ENCODE data around the gene SPARCL1. TPM values are rescaled to one million over a fixed set of nuclear protein-coding genes. Genes with fewer than 3 reads are reported as not detected.
"Not testable (repeated sequence)": the region's sequence is repeated elsewhere in the genome, so short reads cannot be mapped to it uniquely, and the experiment has no call there.

The SPARCL1 gene
- total and polyA plus RNA-seq, 2 donors: 783 to 1,320 TPM

GRCh38 chr4:87428979-87429378, 100.2 kb downstream of the SPARCL1 start:
- 95% methylated on average over 6 of the region's 6 CpGs for WGBS
- Histone ChIP-seq H3K27ac (ENCODE audit: low read depth) (no peak overlapping the region), H3K4me1 (ENCODE audit: insufficient read depth) (no peaks in the 10 kb centered on the region), H3K36me3 (ENCODE audit: insufficient read depth) (no peaks in the 10 kb centered on the region), H3K4me3 (ENCODE audit: low read depth, low read length) (no peak overlapping the region)
- no peak for DNase-seq (ENCODE audit: extremely low spot score)

GRCh38 chr4:87427518-87427868, 101.7 kb downstream of the SPARCL1 start:
- Histone ChIP-seq H3K27ac (ENCODE audit: low read depth) (no peak overlapping the region), H3K4me1 (ENCODE audit: insufficient read depth) (no peaks in the 10 kb centered on the region), H3K36me3 (ENCODE audit: insufficient read depth) (no peaks in the 10 kb centered on the region), H3K4me3 (ENCODE audit: low read depth, low read length) (no peak overlapping the region)
- DNase-seq (ENCODE audit: extremely low spot score): no peak
- 37% methylated on average over 1 of the region's 1 CpG for WGBS

GRCh38 chr4:87426865-87427517, 102.2 kb downstream of the SPARCL1 start:
- Histone ChIP-seq H3K27ac (ENCODE audit: low read depth) (no peak overlapping the region), H3K36me3 (ENCODE audit: insufficient read depth) (no peaks in the 10 kb centered on the region), H3K4me1 (ENCODE audit: insufficient read depth) (no peaks in the 10 kb centered on the region), H3K4me3 (ENCODE audit: low read depth, low read length) (no peak overlapping the region)
- 92% methylated on average over 3 of the region's 3 CpGs for WGBS
- no peak for DNase-seq (ENCODE audit: extremely low spot score)

GRCh38 chr4:87425711-87426110, 103.5 kb downstream of the SPARCL1 start:
- DNase-seq (ENCODE audit: extremely low spot score): no peak
- no peaks in the 10 kb centered on the region for H3K36me3 ChIP-seq (ENCODE audit: insufficient read depth)
- whole genome bisulfite sequencing: 97% methylated on average over 2 of the region's 2 CpGs
- no peak overlapping the region for H3K4me3 ChIP-seq (ENCODE audit: low read depth, low read length)
- H3K4me1 ChIP-seq (ENCODE audit: insufficient read depth): no peaks in the 10 kb centered on the region
- no peak overlapping the region for H3K27ac ChIP-seq (ENCODE audit: low read depth)

- not testable (repeated sequence) for DNase-seq (ENCODE audit: extremely low spot score); H3K4me3 ChIP-seq (ENCODE audit: low read depth, low read length); H3K27ac ChIP-seq (ENCODE audit: low read depth); H3K36me3 ChIP-seq (ENCODE audit: insufficient read depth); H3K4me1 ChIP-seq (ENCODE audit: insufficient read depth)
- WGBS: 90% methylated on average over 22 of the region's 22 CpGs
Measured at GRCh38 chr4:87424099-87424543, 105.1 kb downstream of the SPARCL1 start.

Other genes with a start within 250 kb of the SPARCL1 start
- 1.2 TPM for gene HSD17B13, start 206.5 kb downstream of the SPARCL1 start, total RNA-seq
- 1.1 TPM for gene HSD17B13, start 206.5 kb downstream of the SPARCL1 start, polyA plus RNA-seq
- 79.2 TPM for gene HSD17B11, start 138.2 kb downstream of the SPARCL1 start, total RNA-seq
- gene HSD17B11, start 138.2 kb downstream of the SPARCL1 start, polyA plus RNA-seq: 92.4 TPM
- 16.6 TPM for gene NUDT9, start 106.8 kb downstream of the SPARCL1 start, total RNA-seq
- 42.0 TPM for gene NUDT9, start 106.8 kb downstream of the SPARCL1 start, polyA plus RNA-seq
- gene DSPP, start 79.2 kb upstream of the SPARCL1 start, total RNA-seq: not detected
- gene DSPP, start 79.2 kb upstream of the SPARCL1 start, polyA plus RNA-seq: not detected
- not detected for gene DMP1, start 120.9 kb upstream of the SPARCL1 start, total RNA-seq
- gene DMP1, start 120.9 kb upstream of the SPARCL1 start, polyA plus RNA-seq: not detected